ENCODE data around the gene ARHGAP24. TPM values are rescaled to one million over a fixed set of nuclear protein-coding genes. Genes with fewer than 3 reads are reported as not detected.

ARHGAP24 gene
- total and polyA plus RNA-seq, 12 donors, result 6.7 to 35.5 (median 23.9) TPM

DNA sequence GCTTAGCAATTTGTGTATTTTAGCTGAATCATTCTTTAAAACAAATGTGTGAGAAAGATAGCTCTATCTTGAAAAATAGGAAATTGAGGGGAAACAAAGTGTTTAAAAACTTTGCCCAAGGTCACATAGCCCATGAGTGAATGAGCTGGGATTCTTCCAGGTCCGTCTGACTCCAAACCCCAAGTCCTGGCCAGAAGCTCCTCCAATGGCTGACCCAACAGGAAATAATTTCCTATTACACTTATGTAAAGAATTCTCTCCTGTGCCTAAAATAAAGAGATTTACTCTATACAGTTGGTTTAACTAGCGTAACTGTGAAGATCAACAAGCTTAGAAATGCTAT is 287.6 kb downstream of the ARHGAP24 start:
- intact Hi-C loops (cut with DNase I), result no loop called here
- Histone ChIP-seq H3K4me3 (peak overlapping the region in 1 of 10 donors; percentile 3), H3K9me3 (no peaks in the 10 kb centered on the region), H3K36me3 (no peaks in the 10 kb centered on the region), H3K27me3 (no peaks in the 10 kb centered on the region), H3K4me1 (peaks cover 0 to 44% (median 27%) of the 10 kb centered on the region in 9 donors), H3K27ac (peak overlapping the region in 8 of 10 donors; percentile 21 to 78 (median 50))
- TF ChIP-seq CTCF (IDR thresholded peaks at IDR 0.05), result no peak
- DNase-seq (peak in 1 of 2 donors; percentile 27), ATAC-seq (peak in 6 of 8 donors; percentile 63 to 81 (median 69))
- 38% methylated on average over 2 of the region's 2 CpGs for WGBS, 2 donors

DNA sequence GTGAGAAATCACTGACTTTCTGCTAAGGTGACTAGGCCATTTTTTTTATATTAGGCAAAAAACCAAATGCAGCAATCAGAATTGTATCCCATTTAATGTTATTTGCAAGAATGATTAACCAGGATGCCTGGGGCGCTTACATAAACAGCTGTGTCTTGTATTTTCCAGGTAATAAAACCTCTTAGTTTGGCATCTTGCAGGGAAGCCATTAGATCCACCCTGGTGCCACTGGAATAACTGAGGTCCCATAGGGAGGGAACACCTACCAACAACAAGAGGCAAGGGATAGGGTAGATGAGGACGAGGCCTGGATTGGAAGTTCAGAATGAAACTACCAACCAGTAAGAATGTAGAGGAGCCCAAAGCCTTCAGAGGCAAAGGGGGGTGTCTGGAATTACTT is 288.3 kb downstream of the ARHGAP24 start:
- Histone ChIP-seq H3K4me3 (no peak overlapping the region), H3K27me3 (no peaks in the 10 kb centered on the region), H3K9me3 (no peaks in the 10 kb centered on the region), H3K36me3 (no peaks in the 10 kb centered on the region), H3K4me1 (peaks cover 0 to 44% (median 27%) of the 10 kb centered on the region in 9 donors), H3K27ac (peak overlapping the region in 6 of 10 donors; percentile 42 to 78 (median 61))
- ATAC-seq (no peak), DNase-seq (no peak)
- 48 to 50% methylated on average over 2 of the region's 2 CpGs for WGBS, 2 donors
- intact Hi-C loops (cut with DNase I), result no loop called here
- TF ChIP-seq CTCF (IDR thresholded peaks at IDR 0.05), result no peak

GRCh38 chr4:85767649-85768048 is 292.7 kb downstream of the ARHGAP24 start:
- Histone ChIP-seq H3K27ac (no peak overlapping the region), H3K4me3 (no peak overlapping the region), H3K9me3 (no peaks in the 10 kb centered on the region), H3K4me1 (peaks cover 0 to 18% (median 8%) of the 10 kb centered on the region in 9 donors), H3K27me3 (no peaks in the 10 kb centered on the region), H3K36me3 (no peaks in the 10 kb centered on the region)
- intact Hi-C loops (cut with DNase I), result no loop called here
- WGBS, 2 donors, result 95 to 97% methylated on average over 1 of the region's 1 CpG
- TF ChIP-seq CTCF (IDR thresholded peaks at IDR 0.05), result no peak
- DNase-seq (no peak), ATAC-seq (no peak)

DNA sequence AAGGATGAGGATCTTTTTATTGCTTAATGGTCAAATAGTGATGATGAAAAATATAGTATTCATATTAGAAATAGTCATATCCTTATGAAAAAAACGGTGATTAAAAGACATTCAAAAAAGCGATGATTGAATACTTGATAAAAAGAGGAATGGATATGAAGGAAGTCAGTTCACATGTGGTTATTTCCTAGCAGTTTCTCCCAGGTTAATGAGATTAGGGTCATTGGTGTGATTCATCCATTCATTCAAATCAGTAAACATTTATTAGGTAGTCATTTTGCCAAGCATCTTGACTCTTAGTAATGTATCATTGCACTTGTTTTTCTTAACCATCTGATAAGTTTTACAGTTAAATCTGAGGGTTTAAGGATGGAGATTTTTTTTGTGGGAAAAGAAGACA is 294.1 kb downstream of the ARHGAP24 start:
- DNase-seq (no peak), ATAC-seq (no peak)
- peaks cover 0 to 13% (median 0%) of the 10 kb centered on the region in 9 donors for H3K4me1 ChIP-seq
- no peak overlapping the region for H3K27ac ChIP-seq
- H3K4me3 ChIP-seq, result no peak overlapping the region
- intact Hi-C loops (cut with DNase I), result no loop called here
- no peaks in the 10 kb centered on the region for H3K27me3 ChIP-seq
- H3K36me3 ChIP-seq, result no peaks in the 10 kb centered on the region
- WGBS, 2 donors, result 91 to 94% methylated on average over 2 of the region's 2 CpGs
- H3K9me3 ChIP-seq, result no peaks in the 10 kb centered on the region
- TF ChIP-seq CTCF (IDR thresholded peaks at IDR 0.05), result no peak
